Measurements from ENCODE around the gene LCOR.
"Not testable (repeated sequence)": the region's sequence is repeated elsewhere in the genome, so short reads cannot be mapped to it uniquely, and the experiment has no call there.

Gene LCOR

DNA sequence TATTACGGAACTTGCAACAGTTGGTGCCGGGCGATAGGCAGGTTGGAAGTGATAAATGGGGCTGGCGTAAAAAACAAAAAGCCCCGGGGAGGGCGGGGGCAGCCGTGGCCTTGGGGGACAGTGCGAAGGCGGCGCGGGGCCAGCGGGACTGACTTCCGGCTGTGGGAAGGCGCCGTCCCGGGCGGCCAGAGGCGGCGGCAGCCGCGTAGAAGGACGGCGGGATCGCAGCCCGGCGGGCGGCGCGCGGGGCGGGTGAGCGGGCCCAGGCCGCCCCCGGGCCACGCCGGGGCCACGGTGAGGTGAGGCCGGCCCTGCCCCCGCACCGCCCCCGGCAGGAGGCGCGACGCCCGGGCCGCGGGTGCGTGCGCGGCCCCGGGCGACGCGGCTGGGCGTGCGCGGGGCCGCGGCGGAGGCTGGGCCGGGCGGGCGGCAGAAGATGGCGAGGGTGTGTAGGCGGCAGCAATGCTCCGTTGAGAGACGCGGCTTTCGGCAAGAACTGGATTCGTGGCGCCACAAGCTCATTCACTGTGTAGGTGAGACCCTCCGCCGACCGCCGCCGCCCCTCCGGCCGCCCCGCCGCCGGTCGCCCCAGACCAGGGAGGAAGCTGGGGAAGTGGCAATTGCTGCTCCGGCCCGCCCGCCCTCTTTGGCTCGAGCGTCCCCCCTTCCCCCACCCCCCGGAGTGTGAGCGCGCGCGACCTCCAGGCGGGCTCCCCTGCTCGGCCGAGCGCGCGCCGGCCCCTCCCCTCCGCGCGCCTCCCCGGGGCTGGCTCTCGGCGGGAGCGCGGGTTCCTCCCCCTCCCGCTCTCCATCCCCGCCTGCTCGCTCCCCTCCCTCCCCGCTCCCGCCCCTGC lies at the start of gene LCOR:
TSS of gene LCOR (plus strand) at position 432 of the 854 bp plus-strand sequence. CDS start 116,760 bp downstream, outside the sequence.
- peak; percentile 92 for DNase-seq

DNA sequence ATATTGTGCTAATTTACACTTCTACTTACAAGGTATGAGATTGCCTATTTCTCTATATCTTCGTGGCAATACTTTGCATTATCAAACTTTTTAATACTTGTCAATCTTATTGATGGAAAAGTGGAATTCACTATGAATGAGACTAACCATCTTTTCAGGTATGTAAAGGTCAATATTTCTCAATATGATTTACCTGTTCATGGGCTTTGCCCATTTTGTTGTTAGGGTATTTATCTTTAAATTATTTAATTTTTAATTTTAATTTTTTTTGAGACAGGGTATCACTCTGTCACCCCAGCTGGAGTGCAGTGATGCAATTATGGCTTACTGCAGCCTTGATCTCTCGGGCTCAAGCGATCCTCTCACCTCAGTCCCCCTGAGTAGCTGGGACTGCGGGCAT lies 47.8 kb upstream of the LCOR start:
- DNase-seq: no peak

DNA sequence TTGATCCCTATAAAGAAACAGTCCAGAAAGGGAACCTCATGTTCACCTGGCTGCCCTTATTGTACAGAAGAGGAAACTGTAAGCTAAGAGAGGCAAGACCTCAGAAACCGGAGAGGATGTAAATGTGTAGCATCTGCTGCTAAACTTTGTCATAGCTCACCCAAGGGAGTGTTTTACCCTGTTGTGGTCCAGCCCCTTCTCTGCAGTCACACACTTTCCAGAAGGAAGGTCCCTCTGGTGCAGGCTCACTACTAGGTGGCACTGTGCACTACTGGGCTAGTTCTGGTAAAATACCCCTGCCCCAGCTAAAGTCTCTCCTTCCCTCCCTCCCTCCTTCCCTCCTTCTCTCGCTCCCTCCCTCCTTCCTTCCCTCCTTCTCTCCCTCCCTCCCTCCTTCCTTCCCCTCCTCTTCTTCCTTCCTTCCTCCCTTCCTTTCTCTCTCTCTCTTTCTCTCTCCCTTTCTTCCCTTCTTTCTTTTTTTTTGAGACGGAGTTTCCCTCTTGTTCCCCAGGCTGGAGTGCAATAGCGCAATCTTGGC lies 42.5 kb upstream of the LCOR start:
- DNase-seq: no peak

DNA sequence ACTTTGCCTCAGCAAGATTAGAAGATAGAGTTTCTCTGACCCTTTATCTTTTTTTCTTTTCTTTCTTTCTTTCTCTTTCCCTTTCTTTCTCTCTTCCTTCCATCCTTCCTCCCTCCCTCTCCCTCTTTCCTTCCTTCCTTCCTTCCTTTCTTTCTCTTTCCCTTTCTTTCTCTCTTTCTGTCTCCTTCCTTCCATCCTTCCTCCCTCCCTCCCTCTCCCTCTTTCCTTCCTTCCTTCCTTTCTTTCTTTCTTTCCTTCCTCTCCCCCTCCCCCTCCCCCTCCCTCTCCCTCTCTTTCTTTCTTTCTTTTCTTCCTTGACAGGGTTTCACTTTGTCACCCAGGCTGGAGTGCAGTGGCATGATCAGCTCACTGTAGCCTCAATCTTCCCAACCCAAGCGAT lies 40.2 kb upstream of the LCOR start:
- DNase-seq: no peak

DNA sequence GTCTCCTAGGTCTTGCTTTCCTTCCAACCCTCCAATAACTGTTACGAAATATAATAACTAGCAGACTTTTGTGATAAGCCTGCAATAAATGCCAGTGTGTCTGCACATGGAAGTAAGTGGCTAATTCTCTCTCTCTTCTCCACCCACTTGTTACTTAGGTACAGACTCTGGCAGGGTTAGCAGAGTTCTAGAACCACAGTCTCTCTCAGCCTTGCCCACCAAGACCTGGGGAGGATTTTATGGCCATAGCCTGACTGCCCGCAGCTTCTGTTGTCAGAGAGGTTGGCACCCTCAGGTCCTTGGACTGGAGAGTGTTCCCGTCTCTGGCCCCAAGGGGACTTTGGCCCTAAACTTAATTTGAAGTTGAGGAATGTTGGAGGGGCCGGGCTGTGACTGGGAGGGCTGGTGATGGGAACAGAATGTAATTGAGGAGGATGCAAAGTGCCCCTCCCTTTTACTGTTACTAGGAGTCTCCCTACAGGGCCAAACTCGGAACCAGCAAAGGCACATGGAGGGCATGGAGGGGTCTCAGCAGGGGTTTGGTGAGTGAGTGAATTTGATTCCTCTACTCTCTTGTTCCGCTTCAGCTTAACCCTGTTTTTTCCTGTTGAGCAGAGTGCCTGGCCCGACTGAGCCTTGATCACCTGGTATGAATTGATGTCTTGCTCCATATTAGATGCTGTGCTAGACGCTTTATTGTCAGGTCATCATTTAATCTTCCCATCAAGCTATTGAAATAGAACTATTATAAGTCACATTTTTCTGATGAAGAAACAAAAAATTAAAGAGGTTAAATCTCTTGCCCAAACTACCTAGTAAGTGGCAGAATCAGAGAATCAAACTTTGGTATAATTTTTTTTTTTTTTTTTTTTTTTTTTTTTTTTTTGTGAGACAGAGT lies 37.0 kb upstream of the LCOR start:
- DNase-seq: no peak

DNA sequence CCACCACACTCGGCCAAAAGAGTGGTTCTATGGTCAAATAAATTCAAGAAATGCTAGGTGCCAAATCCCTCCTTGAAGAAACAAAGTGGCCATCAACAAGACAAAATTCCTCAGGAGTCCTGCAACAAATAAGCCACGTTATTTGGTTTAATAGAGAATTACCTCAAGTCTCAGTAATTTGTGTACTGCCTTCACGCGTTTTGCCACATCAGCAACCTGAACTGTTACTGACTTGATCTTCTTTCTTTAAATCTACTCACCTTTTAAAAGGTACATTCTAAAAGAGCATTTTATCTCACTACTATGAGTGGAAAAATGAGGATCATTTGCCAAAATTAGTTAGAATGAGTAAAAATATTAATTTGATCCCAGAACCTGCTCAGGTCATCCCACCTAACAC lies 34.6 kb upstream of the LCOR start:
- no peak for DNase-seq

DNA sequence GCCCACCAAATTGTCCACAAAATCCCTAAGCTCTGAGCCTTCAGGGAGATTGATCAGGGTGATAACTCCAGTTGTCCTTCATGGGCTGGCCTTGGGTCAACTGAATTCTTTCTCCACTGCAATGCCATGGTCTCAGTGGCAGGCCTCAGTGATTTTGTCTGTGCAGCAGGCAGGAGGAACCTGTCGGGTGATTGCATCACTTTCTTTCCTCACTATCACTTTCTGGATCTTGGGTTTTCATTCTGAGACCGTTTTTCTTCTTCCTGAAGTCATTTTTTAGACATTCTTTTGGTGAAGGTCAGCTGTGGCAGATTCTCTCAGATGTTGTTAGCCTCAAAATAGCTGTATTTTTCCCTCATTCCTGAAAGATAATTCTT lies 28.8 kb upstream of the LCOR start:
- no peak for DNase-seq

DNA sequence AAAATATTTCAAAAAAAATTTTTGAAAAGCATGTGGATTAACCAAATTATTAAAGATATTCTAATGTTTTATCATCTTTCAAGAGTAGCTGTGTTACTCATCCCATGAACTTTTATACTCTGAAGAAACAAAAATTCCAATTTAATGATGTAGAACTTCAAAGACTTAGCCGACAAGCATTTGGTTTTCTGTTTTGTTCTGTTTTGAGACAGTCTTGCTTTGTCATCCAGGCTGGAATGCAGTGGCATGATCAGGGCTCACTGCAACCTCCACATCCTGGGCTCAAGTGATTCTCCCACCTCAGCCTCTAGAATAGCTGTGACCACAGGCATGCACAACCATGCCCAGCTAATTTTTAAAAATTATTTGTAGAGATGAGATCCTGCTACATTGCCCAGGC lies 17.8 kb upstream of the LCOR start:
- no peak for DNase-seq

DNA sequence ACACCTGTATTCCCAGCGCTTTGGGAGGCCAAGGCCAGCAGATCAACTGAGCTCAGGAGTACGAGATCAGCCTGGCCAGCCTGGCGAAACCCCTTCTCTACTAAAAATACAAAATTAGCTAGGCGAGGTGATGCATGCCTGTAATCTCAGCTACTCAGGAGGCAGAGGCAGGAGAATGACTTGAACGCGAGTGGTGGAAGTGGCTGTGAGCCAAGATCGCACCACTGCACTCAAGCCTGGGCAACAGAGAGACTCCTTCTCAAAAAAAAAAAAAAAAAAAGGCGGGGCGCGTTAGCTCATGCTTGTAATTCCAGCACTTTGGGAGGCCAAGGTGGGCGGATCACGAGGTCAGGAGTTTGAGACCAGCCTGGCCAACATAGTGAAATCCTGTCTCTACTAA lies 13.1 kb upstream of the LCOR start:
- not testable (repeated sequence) for DNase-seq

DNA sequence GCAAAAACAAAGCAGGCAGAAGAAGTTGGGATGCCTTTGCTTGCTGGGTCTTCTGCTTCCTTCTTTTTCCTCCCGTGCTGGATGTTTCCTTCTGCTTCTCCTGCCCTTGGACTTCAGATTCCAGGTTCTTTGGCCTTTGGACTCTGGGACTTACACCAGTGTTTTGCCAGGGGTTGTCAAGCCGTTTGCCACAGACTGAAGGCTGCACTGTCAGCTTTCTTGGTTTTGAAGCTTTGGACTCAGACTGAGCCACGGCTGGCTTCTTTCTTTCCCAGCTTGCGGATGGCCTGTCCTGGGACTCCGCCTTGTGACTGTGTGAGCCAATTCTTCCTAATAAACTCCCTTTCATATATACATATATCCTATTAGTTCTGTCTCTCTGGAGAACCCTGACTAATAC lies 11.3 kb upstream of the LCOR start:
- no peak for DNase-seq

DNA sequence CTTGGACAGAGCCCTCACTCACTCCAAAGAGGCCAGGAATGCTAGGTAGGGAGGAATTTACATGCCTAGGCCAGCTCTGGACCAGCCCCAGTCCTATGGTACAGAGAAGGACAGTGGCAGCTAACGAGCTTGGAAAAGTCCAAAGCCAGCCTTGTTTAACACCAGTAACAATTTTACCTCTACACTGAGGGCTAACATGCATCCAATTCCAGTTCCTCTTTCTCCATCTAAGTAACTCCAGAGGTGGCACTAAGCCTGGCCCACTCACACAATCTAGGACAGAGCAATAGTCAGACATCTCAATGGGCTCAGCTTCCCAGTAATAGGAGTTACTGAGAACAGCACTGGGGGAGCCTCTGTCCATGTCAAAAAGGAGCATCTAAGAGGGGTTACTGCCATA lies 5.7 kb upstream of the LCOR start:
- DNase-seq: no peak

DNA sequence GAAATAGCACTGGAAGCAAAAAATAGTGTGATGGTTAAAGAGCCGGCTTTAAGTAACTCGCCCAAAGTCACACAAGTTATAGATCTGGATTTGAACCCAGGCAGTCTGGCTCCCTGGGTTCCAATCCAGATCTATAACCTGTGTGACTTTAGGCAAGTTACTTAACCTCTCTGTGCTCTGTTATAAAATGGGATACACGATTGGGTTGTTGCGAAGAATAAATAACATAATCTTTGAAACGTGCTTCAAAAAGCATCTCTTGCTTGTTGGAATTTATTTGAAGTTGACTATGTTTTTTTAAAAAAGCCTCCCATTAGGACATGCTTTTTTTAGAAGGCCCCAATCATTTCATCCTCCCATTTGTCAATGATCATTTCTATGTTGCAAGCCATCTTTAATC lies 3.5 kb upstream of the LCOR start:
- no peak for DNase-seq

DNA sequence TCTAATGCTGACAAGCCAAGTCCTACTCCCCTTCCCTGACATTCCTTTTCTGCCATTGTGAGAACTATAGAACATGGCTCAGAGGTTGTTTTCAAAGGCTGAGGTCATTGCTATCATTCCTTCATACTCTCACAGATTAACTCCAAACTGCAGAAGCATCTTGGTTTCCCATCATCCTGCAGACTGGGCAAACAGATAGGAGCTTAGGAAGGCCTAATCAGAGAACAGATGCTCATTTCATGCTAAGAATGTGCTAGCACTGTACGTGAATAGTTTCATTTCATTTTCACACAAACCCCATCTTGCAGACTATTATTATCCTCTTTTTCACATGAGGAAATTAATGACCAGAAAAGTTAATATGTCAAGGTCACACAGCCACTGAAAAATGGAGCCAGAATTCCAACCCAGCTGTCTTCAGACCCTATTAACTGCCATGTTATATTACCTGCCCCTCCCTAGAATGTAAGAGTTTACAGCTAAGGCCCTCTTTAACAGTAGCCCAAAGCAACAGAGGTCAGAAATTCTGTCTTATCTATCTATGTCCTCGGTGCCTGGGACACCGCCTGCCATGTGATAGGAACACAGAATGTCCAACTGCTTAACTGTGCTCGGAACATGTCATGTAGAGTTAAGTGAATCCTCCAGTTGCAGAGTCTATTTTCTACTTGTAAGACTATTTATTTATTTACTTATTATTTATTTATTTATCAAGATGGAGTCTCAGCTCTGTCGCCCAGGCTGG lies 2.9 kb upstream of the LCOR start:
- DNase-seq: no peak

DNA sequence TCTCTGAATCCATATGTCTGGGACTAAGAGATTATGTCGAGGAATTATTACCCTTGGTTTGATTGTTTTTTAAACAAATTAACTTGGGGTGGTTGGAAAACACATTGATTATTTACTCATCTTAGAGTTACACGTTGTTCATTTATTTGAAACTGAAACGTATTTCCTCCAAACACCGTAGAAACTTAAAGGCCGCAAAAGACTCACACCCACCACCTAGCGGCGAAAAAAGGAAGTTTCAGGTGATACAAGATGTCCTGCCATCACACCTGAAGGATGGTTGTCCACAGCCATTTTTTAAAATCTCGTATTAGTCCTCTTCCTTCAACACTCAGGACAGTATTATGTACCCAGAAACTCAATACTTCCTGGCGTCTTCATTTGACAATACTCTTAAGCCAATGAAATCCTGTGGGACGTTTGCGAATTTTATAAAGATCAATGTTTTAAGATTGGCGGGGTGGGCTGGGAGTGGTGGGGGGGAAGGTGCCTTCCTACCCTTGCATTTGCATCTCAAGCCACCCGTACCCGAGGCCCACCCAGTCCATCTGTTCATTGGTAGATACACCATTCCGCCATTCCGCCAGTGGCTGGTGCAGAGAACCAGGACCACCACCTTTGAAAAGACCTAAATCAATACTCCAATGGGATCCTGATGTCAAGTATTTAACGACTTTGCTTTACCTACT lies 1.4 kb upstream of the LCOR start:
- peak; percentile 90 for DNase-seq

DNA sequence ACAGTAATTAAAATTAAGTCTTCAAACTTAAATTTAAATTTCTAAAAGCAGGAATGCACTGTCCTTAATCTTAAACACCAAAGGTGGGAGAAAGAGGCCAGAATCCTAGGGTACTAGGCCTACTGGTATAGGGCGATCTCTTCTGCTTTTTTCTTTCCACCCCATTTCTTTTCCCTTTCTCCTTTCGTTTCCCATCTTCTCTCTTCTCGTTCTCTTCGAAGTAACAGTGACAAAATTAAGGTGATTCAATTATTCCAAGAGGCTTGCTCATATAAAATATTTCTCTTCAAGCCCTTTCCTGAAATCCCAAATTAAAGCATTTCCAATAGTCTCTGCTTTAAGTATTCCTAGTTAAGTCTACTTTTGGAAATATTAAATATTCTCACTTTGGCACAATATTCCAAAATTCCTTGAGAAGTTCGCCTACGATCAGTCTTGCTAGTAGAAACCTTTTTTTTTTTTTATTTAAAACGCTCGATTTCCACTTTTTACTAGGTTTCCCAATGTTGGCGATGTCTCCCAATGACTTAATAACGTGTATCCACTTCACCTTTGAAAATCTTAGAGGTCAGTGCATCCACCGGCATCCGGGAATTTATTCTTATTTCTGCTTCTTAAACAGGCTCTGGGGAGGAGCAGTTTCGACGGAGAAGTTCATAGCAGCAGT lies 765 bp upstream of the LCOR start:
- no peak for DNase-seq

DNA sequence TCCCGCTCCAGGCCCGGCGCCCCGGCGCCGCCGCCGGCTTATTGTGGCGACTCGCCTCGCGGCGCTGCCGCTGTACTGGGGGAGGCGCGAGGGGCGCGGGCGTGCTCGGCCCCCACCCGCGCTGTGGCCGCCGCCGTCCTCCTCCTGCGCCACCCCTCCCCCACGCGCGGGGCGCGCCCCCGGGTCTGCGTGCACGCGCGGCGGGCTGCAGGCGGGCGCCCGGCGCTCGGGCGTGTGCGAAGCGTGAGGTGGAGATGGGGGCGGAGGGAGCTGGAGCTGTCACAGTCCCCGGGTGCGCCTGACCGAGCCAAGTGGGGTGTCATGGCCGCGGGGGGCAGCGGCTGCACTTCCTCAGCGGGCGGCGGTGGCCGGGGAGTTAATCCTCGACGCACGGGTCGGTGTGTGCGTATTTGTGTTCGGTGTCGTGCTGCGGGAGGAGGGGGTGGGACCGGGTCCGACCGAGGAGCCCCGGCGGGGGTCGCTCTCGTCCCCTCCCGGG lies 672 bp downstream of the LCOR start:
- peak; percentile 95 for DNase-seq

DNA sequence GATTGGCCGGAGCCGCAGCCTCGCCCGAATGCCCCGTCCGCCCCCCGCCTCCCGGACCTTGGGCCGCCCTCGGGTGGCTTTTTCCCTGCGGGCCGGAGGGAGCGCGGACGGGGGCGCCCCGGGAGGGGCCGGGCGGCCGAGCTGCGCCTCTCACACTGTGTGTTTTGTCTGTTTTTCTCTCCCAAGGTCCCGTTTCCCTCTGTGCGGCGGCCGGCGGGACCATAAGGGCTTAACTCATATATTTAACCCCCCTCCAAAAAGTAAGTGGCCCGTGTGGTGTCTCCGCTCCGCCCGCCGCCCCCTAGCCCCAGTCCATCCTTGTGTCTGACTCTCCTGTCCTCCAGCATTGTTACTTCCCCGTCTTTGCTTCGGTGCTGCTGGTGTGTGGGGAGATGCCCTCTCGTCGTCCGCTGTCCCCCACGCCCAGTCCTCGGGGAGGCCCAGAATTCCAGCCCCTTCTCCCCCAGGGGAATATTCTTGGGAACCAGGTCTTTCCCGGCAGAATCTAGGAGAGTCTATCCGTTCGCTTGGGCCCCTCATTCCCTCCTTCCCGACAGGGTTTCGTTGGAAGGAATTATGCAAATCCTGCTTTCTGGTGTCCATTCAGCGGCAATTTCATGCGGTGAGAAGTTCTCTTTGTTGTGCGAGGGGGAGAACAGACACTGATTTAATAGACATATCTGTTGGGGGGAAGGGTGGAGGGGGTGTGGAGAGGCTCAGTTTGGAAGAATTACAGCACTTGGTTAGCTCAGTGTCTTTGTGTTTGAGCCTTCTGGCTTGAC lies 1.3 kb downstream of the LCOR start:
- DNase-seq: no peak

DNA sequence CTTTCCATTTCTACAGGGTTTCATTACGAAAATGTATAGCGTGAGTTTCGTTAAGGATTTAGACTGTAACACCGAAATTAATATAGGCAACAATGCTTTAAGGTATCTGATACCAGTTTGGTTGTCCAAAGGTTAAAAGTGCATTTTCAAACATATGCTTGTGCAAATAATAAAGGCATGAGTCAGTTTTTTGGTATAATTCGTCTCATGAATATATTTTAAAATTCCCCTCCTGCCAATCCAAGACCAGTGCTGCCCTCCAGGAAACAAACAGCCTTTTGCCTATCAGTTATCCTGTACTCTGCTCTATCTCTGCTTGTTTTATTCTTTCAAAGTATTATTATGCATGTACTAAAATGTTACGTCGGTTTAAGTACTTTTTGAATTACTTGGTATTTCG lies 2.0 kb downstream of the LCOR start:
- DNase-seq: no peak

DNA sequence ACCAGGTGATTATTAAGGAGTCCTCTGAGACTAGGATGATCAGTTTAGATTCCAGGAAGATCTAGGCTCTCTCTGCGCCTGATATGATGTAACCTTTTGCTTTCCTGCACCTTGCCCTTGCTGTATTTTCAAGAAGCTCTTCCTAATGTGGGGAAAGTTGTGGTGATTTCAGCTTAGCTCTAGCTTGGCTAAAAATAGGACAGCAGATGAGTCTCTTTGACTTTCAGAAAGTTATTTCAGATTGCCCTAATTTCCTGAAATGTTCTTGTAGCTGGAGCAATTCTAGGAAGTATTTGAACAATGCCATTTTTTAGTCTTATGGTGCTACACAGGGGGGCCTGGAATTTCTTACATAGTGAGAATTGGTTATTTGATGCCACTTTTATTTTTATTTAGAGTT lies 3.8 kb downstream of the LCOR start:
- DNase-seq: no peak

DNA sequence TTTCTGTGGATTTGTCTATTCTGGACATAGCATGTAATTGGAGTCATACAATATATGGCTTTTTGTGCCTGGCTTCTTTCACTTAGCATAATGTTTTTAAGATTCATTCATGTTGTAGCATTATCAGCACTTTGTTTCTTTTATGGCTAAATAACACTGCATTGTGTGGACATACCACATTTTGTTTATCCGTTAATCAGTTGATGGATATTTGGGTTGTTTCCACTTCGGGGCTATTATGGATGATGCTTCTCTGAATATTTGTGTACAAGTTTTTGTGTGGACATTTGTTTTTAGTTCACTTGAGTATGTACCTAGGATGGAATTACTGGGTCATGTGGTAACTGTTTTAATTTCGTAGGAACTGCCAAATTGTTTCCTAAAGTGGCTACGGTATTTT lies 6.4 kb downstream of the LCOR start:
- no peak for DNase-seq

Measured in activated effector memory CD4-positive, alpha-beta T cell treated with anti-CD3 and anti-CD28 coated beads, Interleukin-2, amount 50 U/mL, for 16 hours (primary cell).